A673 (cell line): ENCODE results near the gene ADAMTS8. TPM values are rescaled to one million over a fixed set of nuclear protein-coding genes. Genes with fewer than 3 reads are reported as not detected.

Experiments
- BruUV-seq: library from RNA; stranded (reverse); fragments of 400-500 nt; replicated peaks from 2 replicates; lab custom pipeline; 2021; lab: Mats Ljungman, UMichigan
- CTCF ChIA-PET: fragments of 300-600 bp; sonication (Branson Sonifier 250); formaldehyde crosslinking; loops from one replicate; lab custom pipeline; 2022; ENCODE audit warnings: antibody characterized with exemption; lab: Charles Lee
- POLR2A ChIA-PET: fragments of 300-600 bp; sonication (Branson Sonifier 250); formaldehyde crosslinking; loops from one replicate; lab custom pipeline; 2022; ENCODE audit warnings: antibody characterized with exemption; ENCODE audit not compliant: low non-redundant PET; lab: Charles Lee
- DNase-seq: peaks from one replicate; pipeline ENCODE4 v3.0.0-alpha.2; 2015; ENCODE audit warnings: low spot score
- H3K27ac ChIP-seq: fragments of 200-600 bp; sonication (generic); 2 replicates; pipeline ENCODE4 v1.5.1; 2016; ENCODE audit warnings: mixed run types, low read depth, mild to moderate bottlenecking, mixed read lengths, antibody characterized with exemption, low read length; ENCODE audit not compliant: poor library complexity, severe bottlenecking
- H3K27me3 ChIP-seq: fragments of 200-600 bp; sonication (generic); replicated peaks from 2 replicates; pipeline ENCODE4 v1.6.1; 2017; ENCODE audit warnings: mixed run types, low read depth, mild to moderate bottlenecking, mixed read lengths, antibody characterized with exemption, low read length; ENCODE audit not compliant: insufficient read depth, poor library complexity
- H3K36me3 ChIP-seq: fragments of 200-600 bp; sonication (generic); 2 replicates; pipeline ENCODE4 v1.6.1; 2016; ENCODE audit warnings: mixed run types, mild to moderate bottlenecking, mixed read lengths, antibody characterized with exemption, low read length; ENCODE audit not compliant: insufficient read depth, poor library complexity, severe bottlenecking
- H3K4me1 ChIP-seq: fragments of 200-600 bp; sonication (generic); 2 replicates; pipeline ENCODE4 v1.6.1; 2017; ENCODE audit warnings: mixed run types, mild to moderate bottlenecking, mixed read lengths, antibody characterized with exemption, low read length; ENCODE audit not compliant: insufficient read depth, poor library complexity, severe bottlenecking
- H3K4me3 ChIP-seq: fragments of 200-600 bp; sonication (generic); 2 replicates; pipeline ENCODE4 v1.5.1; 2016; ENCODE audit warnings: low read depth, mixed run types, mild to moderate bottlenecking, mixed read lengths, low read length; ENCODE audit not compliant: poor library complexity, severe bottlenecking
- H3K9me3 ChIP-seq: fragments of 200-600 bp; sonication (generic); 2 replicates; pipeline ENCODE4 v1.6.1; 2016; ENCODE audit warnings: mixed run types, low read depth, mild to moderate bottlenecking, mixed read lengths, antibody characterized with exemption, low read length; ENCODE audit not compliant: poor library complexity, severe bottlenecking
- EZH2 ChIP-seq: fragments of 200-600 bp; sonication (generic); IDR thresholded peaks from 2 replicates; pipeline ENCODE4 v1.6.1; 2017; ENCODE audit warnings: borderline replicate concordance, low read depth, mild to moderate bottlenecking, mixed read lengths, antibody characterized with exemption, low read length; ENCODE audit not compliant: poor library complexity, severe bottlenecking
- intact Hi-C: fragments of 100-400 bp; cut with micrococcal nuclease; formaldehyde crosslinking; loops from one replicate; pipeline ENCODE4 v1.10.0; 2022; ENCODE audit not compliant: unreplicated experiment
- total RNA-seq: library from RNA; stranded (reverse); gene quantifications from 2 replicates; pipeline ENCODE4 v1.2.3, GENCODE V29; 2021
- TF ChIP-seq, protein P1 (sequence below): fragments of 300-800, 200-600 bp; sonication (generic); conservative IDR thresholded peaks from 2 replicates; pipeline ENCODE4 v1.5.1; 2017; ENCODE audit warnings: low read depth, mild to moderate bottlenecking, antibody characterized with exemption, low read length, moderate library complexity, mixed read lengths

ADAMTS8 gene
- total RNA-seq, 1 experiment from 2014 or later: not detected

DNA sequence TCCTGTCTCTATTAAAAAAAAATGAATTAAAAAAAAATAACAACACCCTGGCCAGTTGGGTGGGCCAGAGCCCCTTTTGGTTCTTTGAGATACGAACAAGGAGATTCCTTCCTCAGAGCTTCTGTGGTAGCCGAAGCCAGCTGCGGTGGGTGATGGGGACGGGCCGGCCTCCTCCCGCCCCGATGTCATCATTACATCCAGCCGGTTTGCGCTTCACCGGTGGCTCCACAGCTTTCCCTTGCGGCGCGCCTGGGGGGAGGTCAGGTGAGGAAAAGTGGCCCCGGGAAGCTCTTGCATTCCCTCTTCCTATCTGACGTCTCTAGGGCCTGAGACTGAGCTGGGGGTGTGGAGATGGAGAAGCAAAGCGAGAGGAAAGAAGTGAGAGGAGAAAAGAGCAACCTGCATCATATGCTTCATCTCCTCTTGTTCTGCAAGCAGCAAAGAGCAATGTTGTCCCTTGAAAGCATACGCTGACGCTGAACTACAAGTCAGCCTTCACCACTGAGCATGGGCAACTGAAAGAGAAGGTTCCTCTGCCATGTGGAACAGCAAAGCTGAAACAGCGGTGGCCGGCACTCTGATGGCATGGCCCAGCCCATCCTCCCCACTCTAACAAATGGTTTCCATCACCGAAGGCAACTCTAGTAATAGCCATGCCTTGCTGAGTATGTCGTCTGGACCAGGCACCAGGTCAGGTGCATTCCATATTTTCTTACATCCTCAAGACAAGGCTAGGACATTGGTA lies 6.0 kb downstream of the ADAMTS8 start:
- peaks cover 72% of the 10 kb centered on the region for H3K27me3 ChIP-seq
- POLR2A ChIA-PET: no interaction called here
- TF ChIP-seq, protein P1, sequence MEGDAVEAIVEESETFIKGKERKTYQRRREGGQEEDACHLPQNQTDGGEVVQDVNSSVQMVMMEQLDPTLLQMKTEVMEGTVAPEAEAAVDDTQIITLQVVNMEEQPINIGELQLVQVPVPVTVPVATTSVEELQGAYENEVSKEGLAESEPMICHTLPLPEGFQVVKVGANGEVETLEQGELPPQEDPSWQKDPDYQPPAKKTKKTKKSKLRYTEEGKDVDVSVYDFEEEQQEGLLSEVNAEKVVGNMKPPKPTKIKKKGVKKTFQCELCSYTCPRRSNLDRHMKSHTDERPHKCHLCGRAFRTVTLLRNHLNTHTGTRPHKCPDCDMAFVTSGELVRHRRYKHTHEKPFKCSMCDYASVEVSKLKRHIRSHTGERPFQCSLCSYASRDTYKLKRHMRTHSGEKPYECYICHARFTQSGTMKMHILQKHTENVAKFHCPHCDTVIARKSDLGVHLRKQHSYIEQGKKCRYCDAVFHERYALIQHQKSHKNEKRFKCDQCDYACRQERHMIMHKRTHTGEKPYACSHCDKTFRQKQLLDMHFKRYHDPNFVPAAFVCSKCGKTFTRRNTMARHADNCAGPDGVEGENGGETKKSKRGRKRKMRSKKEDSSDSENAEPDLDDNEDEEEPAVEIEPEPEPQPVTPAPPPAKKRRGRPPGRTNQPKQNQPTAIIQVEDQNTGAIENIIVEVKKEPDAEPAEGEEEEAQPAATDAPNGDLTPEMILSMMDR: no peak
- TF ChIP-seq EZH2: no peak
- H3K4me1 ChIP-seq: peaks cover 4% of the 10 kb centered on the region
- no peaks in the 10 kb centered on the region for H3K9me3 ChIP-seq
- intact Hi-C loops: no loop called here
- CTCF ChIA-PET: no interaction called here
- H3K27ac ChIP-seq: no peak overlapping the region
- BruUV-seq: no TSS peak
- H3K4me3 ChIP-seq: no peak overlapping the region
- DNase-seq: no peak
- no peaks in the 10 kb centered on the region for H3K36me3 ChIP-seq

DNA sequence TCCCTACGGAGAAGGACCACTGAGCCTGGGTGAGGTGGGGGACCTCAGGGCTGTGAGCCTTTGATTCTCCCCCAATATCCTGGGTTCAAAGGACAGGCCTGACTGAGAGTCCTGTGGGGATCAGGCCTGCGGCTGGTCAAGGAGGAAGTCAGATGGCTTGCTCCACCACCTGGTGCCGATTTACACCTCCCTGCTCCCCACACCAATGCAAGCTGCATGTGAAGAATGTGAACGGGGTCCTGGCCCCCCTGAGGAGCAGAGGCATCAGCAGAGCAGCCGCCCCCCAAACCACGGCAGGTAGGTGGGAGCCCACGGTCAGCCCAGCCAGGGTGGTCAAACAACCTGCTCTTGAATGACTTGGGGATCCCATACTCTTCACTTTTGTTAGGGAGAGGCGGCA lies 6.7 kb downstream of the ADAMTS8 start:
- Histone ChIP-seq H3K27me3 (peaks cover 65% of the 10 kb centered on the region), H3K9me3 (no peaks in the 10 kb centered on the region), H3K36me3 (no peaks in the 10 kb centered on the region), H3K27ac (no peak overlapping the region), H3K4me1 (no peaks in the 10 kb centered on the region), H3K4me3 (no peak overlapping the region)
- ChIA-PET POLR2A (no interaction called here), CTCF (interaction anchor here (1.2 kb wide), 1 partner anchor 9 kb away, joined by 5 read pairs; no protein-coding TSS in a partner anchor)
- TF ChIP-seq, protein P1: no peak
- no peak for TF ChIP-seq EZH2
- intact Hi-C loops: no loop called here
- no TSS peak for BruUV-seq
- no peak for DNase-seq

DNA sequence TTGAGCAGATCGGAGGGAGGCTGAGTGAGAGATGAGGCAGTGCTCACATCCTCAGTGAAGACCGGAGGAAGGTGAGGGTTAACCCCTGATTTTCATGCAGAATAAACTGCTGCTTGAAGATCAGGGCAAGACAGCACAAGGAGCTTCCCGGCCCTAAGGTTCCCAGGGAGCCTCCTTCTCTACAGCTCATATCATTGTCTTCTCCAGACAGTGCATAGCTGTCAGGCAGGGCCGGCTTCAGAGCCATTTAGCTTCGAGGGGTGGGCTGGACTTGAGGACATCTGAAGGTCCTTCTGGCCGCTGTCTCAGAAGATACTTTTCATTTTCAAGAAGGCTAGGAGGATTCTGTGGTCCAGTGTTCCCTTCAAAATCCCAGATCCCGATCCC lies 7.2 kb downstream of the ADAMTS8 start:
- CTCF ChIA-PET: interaction anchor here (1.2 kb wide), 1 partner anchor 10 kb away, joined by 5 read pairs; no protein-coding TSS in a partner anchor
- POLR2A ChIA-PET: no interaction called here
- H3K27ac ChIP-seq: no peak overlapping the region
- no peak overlapping the region for H3K4me3 ChIP-seq
- TF ChIP-seq, protein P1: no peak
- no peak for TF ChIP-seq EZH2
- no peaks in the 10 kb centered on the region for H3K36me3 ChIP-seq
- H3K4me1 ChIP-seq: no peaks in the 10 kb centered on the region
- H3K9me3 ChIP-seq: no peaks in the 10 kb centered on the region
- peaks cover 63% of the 10 kb centered on the region for H3K27me3 ChIP-seq
- intact Hi-C loops: no loop called here
- no TSS peak for BruUV-seq
- DNase-seq: no peak
